Endothelial cell of umbilical vein (primary cell): Measurements from ENCODE around the gene ZNF749. TPM values are rescaled to one million over a fixed set of nuclear protein-coding genes. Genes with fewer than 3 reads are reported as not detected.

Source experiments
- BruUV-seq: library from RNA; stranded (reverse); fragments of 400-500 nt; replicated peaks from 2 replicates; lab custom pipeline; 2021; lab: Mats Ljungman, UMichigan
- CTCF ChIA-PET: fragments of 300-600, 350-600 bp; sonication (Branson Sonifier 250); formaldehyde crosslinking; loops from one replicate; lab custom pipeline; 2021; ENCODE audit warnings: antibody characterized with exemption, inconsistent platforms; lab: Charles Lee
- POLR2A ChIA-PET: fragments of 300-600, 350-600 bp; sonication (Branson Sonifier 250); formaldehyde crosslinking; loops from one replicate; lab custom pipeline; 2021; ENCODE audit warnings: antibody characterized with exemption, inconsistent platforms; lab: Charles Lee
- DNase-seq: peaks from one replicate; pipeline ENCODE4 v3.0.0-alpha.2; 2011; ENCODE audit warnings: low read depth, low spot score
- FAIRE-seq: peaks from 2 replicates; lab custom pipeline; 2011; peaks lifted over from hg19 to GRCh38; lab: Jason Lieb, UNC
- H2AFZ ChIP-seq: 2 replicates; pipeline ENCODE4 v1.6.0; 2012; ENCODE audit warnings: low read depth, low read length, control low read depth, inconsistent platforms
- H3K27ac ChIP-seq: 2 replicates; pipeline ENCODE4 v1.5.1; 2011; ENCODE audit warnings: low read depth, mild to moderate bottlenecking, control low read depth, low read length, moderate library complexity; ENCODE audit not compliant: insufficient read depth
- H3K27me3 ChIP-seq, 2 experiments: 2 replicates each; pipeline versions ENCODE4 v1.6.0 to v1.6.1; 2011; ENCODE audit warnings: low read length in 2 of 2, mixed read lengths in 1 of 2; ENCODE audit not compliant: control insufficient read depth in 2 of 2, insufficient read depth in 2 of 2
- H3K36me3 ChIP-seq, 2 experiments: 2 replicates in 1 of 2; 3 replicates in 1 of 2; pipeline ENCODE4 v1.5.1; 2011; ENCODE audit warnings: low read length in 2 of 2, mild to moderate bottlenecking in 1 of 2, moderate library complexity in 1 of 2; ENCODE audit not compliant: control insufficient read depth in 2 of 2, insufficient read depth in 2 of 2; ENCODE audit errors: extremely low read depth in 1 of 2
- H3K4me1 ChIP-seq: 3 replicates; pipeline ENCODE4 v1.5.1; 2011; ENCODE audit warnings: mild to moderate bottlenecking, low read length; ENCODE audit not compliant: control insufficient read depth, insufficient read depth; ENCODE audit errors: extremely low read depth
- H3K4me2 ChIP-seq: 2 replicates; pipeline ENCODE4 v1.6.1; 2011; ENCODE audit warnings: low read length, control low read depth, mixed read lengths; ENCODE audit not compliant: insufficient read depth
- H3K4me3 ChIP-seq, 3 experiments: fragments of 200-600 bp in 1 of 3; sonication (generic), shearing (Covaris generic) in 1 of 3; replicated peaks in 1 of 3; 2 replicates each; pipeline ENCODE4 v1.5.1; 2011 to 2016; ENCODE audit warnings: control low read depth in 3 of 3, low read length in 3 of 3, mild to moderate bottlenecking in 2 of 3, inconsistent platforms in 1 of 3, low read depth in 1 of 3, moderate library complexity in 1 of 3; ENCODE audit not compliant: insufficient read depth in 1 of 3
- H3K79me2 ChIP-seq: 2 replicates; pipeline ENCODE4 v1.6.0; 2012; ENCODE audit warnings: low read length, inconsistent platforms; ENCODE audit not compliant: control insufficient read depth, insufficient read depth
- H3K9ac ChIP-seq: replicated peaks from 2 replicates; pipeline ENCODE3; 2011; ENCODE audit warnings: low read length, control low read depth; ENCODE audit not compliant: insufficient read depth; ENCODE audit errors: extremely low read depth
- H3K9me1 ChIP-seq: replicated peaks from 3 replicates; pipeline ENCODE4 v1.6.0; 2011; ENCODE audit warnings: mild to moderate bottlenecking, low read length; ENCODE audit not compliant: control insufficient read depth, insufficient read depth; ENCODE audit errors: extremely low read depth
- H3K9me3 ChIP-seq: replicated peaks from 2 replicates; pipeline ENCODE4 v1.5.1; 2012; ENCODE audit warnings: low read length, inconsistent platforms; ENCODE audit not compliant: control insufficient read depth, insufficient read depth
- H4K20me1 ChIP-seq: replicated peaks from 2 replicates; pipeline ENCODE3; 2011; ENCODE audit warnings: mild to moderate bottlenecking, low read length; ENCODE audit not compliant: control insufficient read depth, insufficient read depth; ENCODE audit errors: extremely low read depth
- EZH2 ChIP-seq: IDR thresholded peaks from 2 replicates; pipeline ENCODE4 v1.6.1; 2012; ENCODE audit warnings: borderline replicate concordance, low read depth, mild to moderate bottlenecking, moderate library complexity, low read length, inconsistent platforms; ENCODE audit not compliant: severe bottlenecking
- FOS ChIP-seq: IDR thresholded peaks from 2 replicates; pipeline ENCODE4 v1.6.1; 2011; ENCODE audit warnings: mild to moderate bottlenecking, low read length, moderate library complexity, borderline replicate concordance; ENCODE audit not compliant: insufficient read depth
- GATA2 ChIP-seq: IDR thresholded peaks from 2 replicates; pipeline ENCODE4 v1.7.0; 2011; ENCODE audit warnings: low read depth, mild to moderate bottlenecking, moderate library complexity, mixed read lengths, low read length; ENCODE audit not compliant: insufficient read length, insufficient read depth
- JUN ChIP-seq: IDR thresholded peaks from 2 replicates; pipeline ENCODE4 v1.6.1; 2011; ENCODE audit warnings: borderline replicate concordance, low read depth; ENCODE audit not compliant: insufficient read length, insufficient read depth
- MYC ChIP-seq: IDR thresholded peaks from one replicate; pipeline ENCODE4 v1.6.1; 2011; ENCODE audit warnings: mild to moderate bottlenecking, low read depth, low read length
- POLR2A ChIP-seq: IDR thresholded peaks from 2 replicates; pipeline ENCODE4 v1.6.1; 2012; ENCODE audit warnings: low read depth, mild to moderate bottlenecking, control low read depth, low read length
- POLR2AphosphoS5 ChIP-seq: IDR thresholded peaks from 2 replicates; pipeline ENCODE4 v1.6.1; 2012; ENCODE audit warnings: low read depth, mild to moderate bottlenecking, control low read depth, low read length, moderate library complexity; ENCODE audit not compliant: insufficient read depth
- dilution Hi-C: fragments of 300-500 bp; cut with MboI; formaldehyde crosslinking; loops from one replicate; pipeline ENCODE4 v1.15.0; 2019; ENCODE audit warnings: low sequenced_read_pairs; ENCODE audit not compliant: extremely low pct_ligation_motif_present
- intact Hi-C: fragments of 100-400 bp; cut with micrococcal nuclease; formaldehyde crosslinking; loops from one replicate; pipeline ENCODE4 v1.10.0; 2022
- polyA plus RNA-seq, 4 experiments: library from polyadenylated mRNA; depleted of rRNA in 3 of 4; stranded (reverse) in 3 of 4; unstranded in 1 of 4; fragments of >200 nt; gene quantifications; 2 replicates each; pipeline versions ENCODE4 v1.2.1 to v1.2.3, GENCODE V29; 2011 to 2012; ENCODE audit warnings: missing spikeins in 1 of 4
- total RNA-seq: library from RNA; stranded (reverse); gene quantifications from 2 replicates; pipeline ENCODE4 v1.2.3, GENCODE V29; 2021
- TF ChIP-seq, protein P1 (sequence below): IDR thresholded peaks from 2 replicates; pipeline ENCODE4 v1.6.1; 2011; ENCODE audit not compliant: insufficient read depth, insufficient read length
- TF ChIP-seq, protein P2 (sequence below), 2 donors: IDR thresholded peaks; 1 replicate in 1 of 2; 2 replicates in 1 of 2; pipeline ENCODE4 v1.5.1; 2011; ENCODE audit warnings: low read length in 2 of 2, mild to moderate bottlenecking in 2 of 2, moderate library complexity in 2 of 2, control low read depth in 1 of 2, inconsistent platforms in 1 of 2, low read depth in 1 of 2; ENCODE audit not compliant: insufficient read depth in 1 of 2; ENCODE audit errors: extremely low read depth in 1 of 2

The ZNF749 gene
- total and polyA plus RNA-seq, 2 donors (not counting 3 experiments of a cell fraction or from before 2014, with no cell fraction given) = 8.5 to 11.5 TPM

DNA sequence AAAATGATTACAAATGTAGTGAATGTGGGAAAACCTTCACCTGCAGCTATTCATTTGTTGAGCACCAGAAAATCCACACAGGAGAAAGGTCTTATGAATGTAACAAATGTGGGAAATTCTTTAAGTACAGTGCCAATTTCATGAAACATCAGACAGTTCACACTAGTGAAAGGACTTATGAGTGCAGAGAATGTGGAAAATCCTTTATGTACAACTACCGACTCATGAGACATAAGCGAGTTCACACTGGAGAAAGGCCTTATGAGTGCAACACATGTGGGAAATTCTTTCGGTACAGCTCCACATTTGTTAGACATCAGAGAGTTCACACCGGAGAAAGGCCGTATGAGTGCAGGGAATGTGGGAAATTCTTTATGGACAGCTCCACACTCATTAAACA is 36.3 kb upstream of the ZNF749 start:
- POLR2A ChIA-PET = no interaction called here
- Histone ChIP-seq H3K27ac (no peak overlapping the region), H3K36me3 (peaks cover 3 to 24% of the 10 kb centered on the region in 2 experiments), H3K9me3 (peaks cover 7% of the 10 kb centered on the region), H3K9me1 (no peaks in the 10 kb centered on the region), H3K4me2 (no peak overlapping the region), H4K20me1 (no peaks in the 10 kb centered on the region), H3K4me3 (no peak overlapping the region), H3K9ac (no peak overlapping the region), H3K79me2 (no peaks in the 10 kb centered on the region), H2AFZ (no peak overlapping the region), H3K4me1 (no peaks in the 10 kb centered on the region), H3K27me3 (no peaks in the 10 kb centered on the region)
- CTCF ChIA-PET = no interaction called here
- FAIRE-seq (no peak), DNase-seq (no peak)
- BruUV-seq = no TSS peak
- TF ChIP-seq GATA2 (no peak), EZH2 (no peak), JUN (no peak), POLR2AphosphoS5 (no peak), FOS (no peak), POLR2A (no peak), MYC (no peak)
- TF ChIP-seq, protein P1, sequence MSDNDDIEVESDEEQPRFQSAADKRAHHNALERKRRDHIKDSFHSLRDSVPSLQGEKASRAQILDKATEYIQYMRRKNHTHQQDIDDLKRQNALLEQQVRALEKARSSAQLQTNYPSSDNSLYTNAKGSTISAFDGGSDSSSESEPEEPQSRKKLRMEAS = no peak
- TF ChIP-seq, protein P2, sequence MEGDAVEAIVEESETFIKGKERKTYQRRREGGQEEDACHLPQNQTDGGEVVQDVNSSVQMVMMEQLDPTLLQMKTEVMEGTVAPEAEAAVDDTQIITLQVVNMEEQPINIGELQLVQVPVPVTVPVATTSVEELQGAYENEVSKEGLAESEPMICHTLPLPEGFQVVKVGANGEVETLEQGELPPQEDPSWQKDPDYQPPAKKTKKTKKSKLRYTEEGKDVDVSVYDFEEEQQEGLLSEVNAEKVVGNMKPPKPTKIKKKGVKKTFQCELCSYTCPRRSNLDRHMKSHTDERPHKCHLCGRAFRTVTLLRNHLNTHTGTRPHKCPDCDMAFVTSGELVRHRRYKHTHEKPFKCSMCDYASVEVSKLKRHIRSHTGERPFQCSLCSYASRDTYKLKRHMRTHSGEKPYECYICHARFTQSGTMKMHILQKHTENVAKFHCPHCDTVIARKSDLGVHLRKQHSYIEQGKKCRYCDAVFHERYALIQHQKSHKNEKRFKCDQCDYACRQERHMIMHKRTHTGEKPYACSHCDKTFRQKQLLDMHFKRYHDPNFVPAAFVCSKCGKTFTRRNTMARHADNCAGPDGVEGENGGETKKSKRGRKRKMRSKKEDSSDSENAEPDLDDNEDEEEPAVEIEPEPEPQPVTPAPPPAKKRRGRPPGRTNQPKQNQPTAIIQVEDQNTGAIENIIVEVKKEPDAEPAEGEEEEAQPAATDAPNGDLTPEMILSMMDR (IDR thresholded peaks at IDR 0.05; ENCODE audit: extremely low read depth in 1 of 2, insufficient read depth in 1 of 2, low read depth in 1 of 2, low read length in 2 of 2) = no peak
- dilution Hi-C loops = no loop called here
- intact Hi-C loops = no loop called here
